Nucleus accumbens (tissue), 56 donors: ENCODE measurements around the gene CEACAM7.

Experiments
- DNase-seq, 56 donors: peaks; one replicate each; lab custom pipeline; 2025; lab: John Stamatoyannopoulos, UW

CEACAM7 gene

DNA sequence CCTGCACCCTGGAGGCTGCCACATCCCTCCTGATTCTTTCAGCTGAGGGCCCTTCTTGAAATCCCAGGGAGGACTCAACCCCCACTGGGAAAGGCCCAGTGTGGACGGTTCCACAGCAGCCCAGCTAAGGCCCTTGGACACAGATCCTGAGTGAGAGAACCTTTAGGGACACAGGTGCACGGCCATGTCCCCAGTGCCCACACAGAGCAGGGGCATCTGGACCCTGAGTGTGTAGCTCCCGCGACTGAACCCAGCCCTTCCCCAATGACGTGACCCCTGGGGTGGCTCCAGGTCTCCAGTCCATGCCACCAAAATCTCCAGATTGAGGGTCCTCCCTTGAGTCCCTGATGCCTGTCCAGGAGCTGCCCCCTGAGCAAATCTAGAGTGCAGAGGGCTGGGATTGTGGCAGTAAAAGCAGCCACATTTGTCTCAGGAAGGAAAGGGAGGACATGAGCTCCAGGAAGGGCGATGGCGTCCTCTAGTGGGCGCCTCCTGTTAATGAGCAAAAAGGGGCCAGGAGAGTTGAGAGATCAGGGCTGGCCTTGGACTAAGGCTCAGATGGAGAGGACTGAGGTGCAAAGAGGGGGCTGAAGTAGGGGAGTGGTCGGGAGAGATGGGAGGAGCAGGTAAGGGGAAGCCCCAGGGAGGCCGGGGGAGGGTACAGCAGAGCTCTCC is 13.5 kb upstream of the CEACAM7 start:
- DNase-seq = no peak

DNA sequence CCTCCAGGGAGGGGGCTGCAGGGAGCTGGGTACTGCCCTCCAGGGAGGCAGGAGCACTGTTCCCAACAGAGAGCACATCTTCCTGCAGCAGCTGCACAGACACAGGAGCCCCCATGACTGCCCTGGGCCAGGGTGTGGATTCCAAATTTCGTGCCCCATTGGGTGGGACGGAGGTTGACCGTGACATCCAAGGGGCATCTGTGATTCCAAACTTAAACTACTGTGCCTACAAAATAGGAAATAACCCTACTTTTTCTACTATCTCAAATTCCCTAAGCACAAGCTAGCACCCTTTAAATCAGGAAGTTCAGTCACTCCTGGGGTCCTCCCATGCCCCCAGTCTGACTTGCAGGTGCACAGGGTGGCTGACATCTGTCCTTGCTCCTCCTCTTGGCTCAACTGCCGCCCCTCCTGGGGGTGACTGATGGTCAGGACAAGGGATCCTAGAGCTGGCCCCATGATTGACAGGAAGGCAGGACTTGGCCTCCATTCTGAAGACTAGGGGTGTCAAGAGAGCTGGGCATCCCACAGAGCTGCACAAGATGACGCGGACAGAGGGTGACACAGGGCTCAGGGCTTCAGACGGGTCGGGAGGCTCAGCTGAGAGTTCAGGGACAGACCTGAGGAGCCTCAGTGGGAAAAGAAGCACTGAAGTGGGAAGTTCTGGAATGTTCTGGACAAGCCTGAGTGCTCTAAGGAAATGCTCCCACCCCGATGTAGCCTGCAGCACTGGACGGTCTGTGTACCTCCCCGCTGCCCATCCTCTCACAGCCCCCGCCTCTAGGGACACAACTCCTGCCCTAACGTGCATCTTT is 12.5 kb upstream of the CEACAM7 start:
- no peak for DNase-seq

DNA sequence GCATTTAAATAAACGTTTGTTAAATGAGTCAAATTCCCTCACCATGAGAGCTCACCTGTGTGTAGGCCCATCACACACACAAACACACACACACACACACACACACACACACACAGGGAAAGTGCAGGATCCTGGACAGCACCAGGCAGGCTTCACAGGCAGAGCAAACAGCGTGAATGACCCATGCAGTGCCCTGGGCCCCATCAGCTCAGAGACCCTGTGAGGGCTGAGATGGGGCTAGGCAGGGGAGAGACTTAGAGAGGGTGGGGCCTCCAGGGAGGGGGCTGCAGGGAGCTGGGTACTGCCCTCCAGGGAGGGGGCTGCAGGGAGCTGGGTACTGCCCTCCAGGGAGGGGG is 11.9 kb upstream of the CEACAM7 start:
- DNase-seq = no peak

DNA sequence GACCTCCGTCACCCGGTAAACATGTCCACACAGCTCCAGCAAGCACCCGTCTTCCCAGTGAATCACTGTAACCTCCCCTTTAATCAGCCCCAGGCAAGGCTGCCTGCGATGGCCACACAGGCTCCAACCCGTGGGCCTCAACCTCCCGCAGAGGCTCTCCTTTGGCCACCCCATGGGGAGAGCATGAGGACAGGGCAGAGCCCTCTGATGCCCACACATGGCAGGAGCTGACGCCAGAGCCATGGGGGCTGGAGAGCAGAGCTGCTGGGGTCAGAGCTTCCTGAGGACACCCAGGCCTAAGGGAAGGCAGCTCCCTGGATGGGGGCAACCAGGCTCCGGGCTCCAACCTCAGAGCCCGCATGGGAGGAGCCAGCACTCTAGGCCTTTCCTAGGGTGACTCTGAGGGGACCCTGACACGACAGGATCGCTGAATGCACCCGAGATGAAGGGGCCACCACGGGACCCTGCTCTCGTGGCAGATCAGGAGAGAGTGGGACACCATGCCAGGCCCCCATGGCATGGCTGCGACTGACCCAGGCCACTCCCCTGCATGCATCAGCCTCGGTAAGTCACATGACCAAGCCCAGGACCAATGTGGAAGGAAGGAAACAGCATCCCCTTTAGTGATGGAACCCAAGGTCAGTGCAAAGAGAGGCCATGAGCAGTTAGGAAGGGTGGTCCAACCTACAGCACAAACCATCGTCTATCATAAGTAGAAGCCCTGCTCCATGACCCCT is 11.3 kb upstream of the CEACAM7 start:
- DNase-seq = no peak

DNA sequence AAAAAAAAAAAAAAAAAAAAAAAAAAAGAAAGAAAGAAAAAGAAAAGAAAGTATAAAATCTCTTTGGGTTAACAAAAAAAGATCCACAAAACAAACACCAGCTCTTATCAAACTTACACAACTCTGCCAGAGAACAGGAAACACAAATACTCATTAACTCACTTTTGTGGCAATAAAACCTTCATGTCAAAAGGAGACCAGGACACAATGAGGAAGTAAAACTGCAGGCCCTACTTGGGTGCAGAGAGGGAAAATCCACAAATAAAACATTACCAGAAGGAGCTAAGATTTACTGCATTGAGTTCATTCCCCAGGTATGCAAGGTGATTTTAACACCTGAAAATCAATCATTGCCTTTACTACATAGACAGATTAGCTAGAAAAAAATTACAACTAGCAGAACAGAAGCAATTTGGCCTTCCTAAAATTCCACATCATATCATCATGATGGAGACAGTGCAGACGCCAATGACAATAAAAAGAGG is 10.7 kb upstream of the CEACAM7 start:
- DNase-seq = no peak

DNA sequence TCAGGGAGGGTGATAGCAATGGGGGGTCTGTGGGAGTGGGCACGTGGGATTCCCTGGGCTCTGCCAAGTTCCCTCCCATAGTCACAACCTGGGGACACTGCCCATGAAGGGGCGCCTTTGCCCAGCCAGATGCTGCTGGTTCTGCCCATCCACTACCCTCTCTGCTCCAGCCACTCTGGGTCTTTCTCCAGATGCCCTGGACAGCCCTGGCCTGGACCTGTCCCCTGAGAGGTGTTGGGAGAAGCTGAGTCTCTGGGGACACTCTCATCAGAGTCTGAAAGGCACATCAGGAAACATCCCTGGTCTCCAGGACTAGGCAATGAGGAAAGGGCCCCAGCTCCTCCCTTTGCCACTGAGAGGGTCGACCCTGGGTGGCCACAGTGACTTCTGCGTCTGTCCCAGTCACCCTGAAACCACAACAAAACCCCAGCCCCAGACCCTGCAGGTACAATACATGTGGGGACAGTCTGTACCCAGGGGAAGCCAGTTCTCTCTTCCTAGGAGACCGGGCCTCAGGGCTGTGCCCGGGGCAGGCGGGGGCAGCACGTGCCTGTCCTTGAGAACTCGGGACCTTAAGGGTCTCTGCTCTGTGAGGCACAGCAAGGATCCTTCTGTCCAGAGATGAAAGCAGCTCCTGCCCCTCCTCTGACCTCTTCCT is 9.3 kb upstream of the CEACAM7 start:
- no peak for DNase-seq

DNA sequence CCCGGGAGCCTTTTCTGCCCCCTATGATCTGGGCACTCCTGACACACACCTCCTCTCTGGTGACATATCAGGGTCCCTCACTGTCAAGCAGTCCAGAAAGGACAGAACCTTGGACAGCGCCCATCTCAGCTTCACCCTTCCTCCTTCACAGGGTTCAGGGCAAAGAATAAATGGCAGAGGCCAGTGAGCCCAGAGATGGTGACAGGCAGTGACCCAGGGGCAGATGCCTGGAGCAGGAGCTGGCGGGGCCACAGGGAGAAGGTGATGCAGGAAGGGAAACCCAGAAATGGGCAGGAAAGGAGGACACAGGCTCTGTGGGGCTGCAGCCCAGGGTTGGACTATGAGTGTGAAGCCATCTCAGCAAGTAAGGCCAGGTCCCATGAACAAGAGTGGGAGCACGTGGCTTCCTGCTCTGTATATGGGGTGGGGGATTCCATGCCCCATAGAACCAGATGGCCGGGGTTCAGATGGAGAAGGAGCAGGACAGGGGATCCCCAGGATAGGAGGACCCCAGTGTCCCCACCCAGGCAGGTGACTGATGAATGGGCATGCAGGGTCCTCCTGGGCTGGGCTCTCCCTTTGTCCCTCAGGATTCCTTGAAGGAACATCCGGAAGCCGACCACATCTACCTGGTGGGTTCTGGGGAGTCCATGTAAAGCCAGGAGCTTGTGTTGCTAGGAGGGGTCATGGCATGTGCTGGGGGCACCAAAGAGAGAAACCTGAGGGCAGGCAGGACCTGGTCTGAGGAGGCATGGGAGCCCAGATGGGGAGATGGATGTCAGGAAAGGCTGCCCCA is 8.5 kb upstream of the CEACAM7 start:
- no peak for DNase-seq

DNA sequence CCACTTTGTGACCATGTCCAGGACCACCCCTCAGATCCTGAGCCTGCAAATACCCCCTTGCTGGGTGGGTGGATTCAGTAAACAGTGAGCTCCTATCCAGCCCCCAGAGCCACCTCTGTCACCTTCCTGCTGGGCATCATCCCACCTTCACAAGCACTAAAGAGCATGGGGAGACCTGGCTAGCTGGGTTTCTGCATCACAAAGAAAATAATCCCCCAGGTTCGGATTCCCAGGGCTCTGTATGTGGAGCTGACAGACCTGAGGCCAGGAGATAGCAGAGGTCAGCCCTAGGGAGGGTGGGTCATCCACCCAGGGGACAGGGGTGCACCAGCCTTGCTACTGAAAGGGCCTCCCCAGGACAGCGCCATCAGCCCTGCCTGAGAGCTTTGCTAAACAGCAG is 7.7 kb upstream of the CEACAM7 start:
- DNase-seq = no peak

DNA sequence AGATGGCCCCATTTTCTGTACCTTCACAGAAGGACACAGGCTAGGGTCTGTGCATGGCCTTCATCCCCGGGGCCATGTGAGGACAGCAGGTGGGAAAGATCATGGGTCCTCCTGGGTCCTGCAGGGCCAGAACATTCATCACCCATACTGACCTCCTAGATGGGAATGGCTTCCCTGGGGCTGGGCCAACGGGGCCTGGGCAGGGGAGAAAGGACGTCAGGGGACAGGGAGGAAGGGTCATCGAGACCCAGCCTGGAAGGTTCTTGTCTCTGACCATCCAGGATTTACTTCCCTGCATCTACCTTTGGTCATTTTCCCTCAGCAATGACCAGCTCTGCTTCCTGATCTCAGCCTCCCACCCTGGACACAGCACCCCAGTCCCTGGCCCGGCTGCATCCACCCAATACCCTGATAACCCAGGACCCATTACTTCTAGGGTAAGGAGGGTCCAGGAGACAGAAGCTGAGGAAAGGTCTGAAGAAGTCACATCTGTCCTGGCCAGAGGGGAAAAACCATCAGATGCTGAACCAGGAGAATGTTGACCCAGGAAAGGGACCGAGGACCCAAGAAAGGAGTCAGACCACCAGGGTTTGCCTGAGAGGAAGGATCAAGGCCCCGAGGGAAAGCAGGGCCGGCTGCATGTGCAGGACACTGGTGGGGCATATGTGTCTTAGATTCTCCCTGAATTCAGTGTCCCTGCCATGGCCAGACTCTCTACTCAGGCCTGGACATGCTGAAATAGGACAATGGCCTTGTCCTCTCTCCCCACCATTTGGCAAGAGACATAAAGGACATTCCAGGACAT is 7.0 kb upstream of the CEACAM7 start:
- no peak for DNase-seq

DNA sequence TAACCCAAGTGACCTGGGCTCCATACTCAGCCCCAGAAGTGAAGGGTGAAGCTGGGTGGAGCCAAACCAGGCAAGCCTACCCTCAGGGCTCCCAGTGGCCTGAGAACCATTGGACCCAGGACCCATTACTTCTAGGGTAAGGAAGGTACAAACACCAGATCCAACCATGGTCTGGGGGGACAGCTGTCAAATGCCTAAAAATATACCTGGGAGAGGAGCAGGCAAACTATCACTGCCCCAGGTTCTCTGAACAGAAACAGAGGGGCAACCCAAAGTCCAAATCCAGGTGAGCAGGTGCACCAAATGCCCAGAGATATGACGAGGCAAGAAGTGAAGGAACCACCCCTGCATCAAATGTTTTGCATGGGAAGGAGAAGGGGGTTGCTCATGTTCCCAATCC is 6.1 kb upstream of the CEACAM7 start:
- DNase-seq = no peak

DNA sequence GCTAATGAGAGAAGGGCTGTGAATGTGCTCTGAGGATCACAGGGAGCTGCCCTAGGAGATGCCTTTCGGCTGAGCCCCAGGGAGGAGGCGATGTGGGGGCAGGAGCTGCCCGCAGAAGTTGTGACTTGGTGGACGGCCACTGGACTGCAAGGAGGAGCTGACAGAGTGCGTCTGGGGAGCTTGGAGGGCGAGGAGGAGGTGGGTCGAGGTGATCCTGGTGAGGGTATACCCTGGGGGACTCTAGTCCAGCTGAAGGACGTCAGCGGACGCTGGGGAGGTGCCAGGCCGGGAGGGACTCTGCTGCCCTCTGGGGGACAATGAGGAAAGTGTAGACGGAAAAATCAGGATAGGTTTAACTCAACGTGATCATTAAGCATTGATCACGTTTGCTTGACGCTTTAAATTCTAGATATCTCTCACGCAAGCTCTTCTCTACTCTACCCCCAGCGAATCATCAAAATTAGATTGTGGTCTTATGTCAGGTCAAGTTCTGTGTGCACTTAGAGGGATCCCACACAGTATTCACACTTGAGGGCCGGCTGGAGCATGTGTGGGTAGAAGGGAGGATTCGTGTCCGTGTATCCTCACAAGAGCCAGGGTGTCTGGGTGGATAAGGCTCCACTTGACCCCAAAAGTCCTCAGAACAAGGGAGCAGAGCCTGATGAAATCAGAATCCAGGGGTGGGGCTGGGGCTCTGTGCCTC is 3.3 kb upstream of the CEACAM7 start:
- DNase-seq = no peak

DNA sequence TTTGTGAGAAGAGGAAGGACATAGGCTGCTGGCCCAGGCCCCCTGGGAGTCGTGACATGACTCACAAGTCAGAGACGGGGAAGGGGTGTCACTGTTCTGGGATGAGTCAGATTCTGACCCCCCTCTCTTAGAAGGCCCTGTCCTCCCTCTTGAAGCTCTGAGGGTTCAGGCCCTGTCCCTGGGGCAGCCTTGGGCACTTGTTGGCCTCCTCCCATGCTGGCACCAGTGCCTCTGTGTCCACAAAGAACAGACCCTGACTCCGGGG is 2.7 kb upstream of the CEACAM7 start:
- no peak for DNase-seq

DNA sequence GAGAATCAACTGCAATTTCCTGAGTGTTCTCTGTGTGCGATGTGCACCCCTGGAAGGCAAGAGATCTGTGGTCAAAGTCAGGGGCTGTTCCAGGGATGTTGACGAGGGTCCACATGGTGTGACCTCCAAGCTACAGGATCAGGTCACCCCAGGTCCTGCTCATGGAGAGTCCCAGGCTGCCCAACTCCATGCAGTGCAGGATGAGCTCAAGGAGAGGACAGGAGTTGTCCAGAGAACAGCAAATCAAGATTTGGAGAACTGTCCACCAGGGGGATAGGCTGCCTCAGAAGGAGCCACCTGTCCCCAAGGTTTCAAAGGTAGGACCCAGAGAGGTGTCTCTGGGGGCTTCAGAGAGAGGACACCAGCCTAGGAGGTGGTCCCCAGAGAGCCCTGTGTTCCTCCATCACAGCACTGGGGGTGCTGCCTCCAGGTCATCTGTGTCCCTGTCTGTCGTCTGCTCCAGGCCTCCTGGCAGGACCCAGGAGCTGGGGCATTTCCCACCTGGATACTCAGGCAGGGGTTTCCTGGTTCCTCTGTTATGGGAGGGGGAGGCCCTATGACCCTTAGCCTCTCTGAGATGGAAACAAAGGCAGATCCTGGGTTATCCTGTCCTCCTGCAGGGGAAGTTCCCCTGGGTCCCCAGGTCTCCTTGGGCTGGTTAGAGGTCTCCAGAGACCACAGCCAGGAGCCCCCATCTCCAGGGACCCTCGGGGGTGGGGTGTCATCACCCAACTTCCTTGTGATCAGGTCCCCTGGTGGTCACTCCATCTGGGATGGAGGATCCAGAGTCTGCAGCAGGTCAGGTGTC is 2.1 kb upstream of the CEACAM7 start:
- DNase-seq = no peak

DNA sequence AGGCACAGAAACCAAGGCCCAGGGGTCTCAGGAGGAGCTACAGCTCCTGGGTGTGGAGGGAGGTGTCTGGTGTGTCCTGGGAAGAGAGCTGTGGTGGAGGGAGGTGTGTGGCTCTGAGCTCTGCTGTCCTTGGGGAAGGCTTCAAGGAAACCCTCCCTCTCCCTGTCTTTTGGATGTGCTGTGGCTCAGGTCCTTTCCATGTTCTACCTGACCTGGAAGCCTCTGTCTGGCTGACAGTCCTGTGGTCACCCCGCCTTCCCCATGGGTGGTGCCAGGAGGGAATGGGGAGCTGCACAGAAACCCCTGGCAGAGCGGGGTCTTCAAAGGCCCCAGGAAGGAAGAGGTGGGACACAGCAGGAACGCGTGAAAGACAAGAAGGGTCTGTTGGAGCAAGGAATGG is 617 bp upstream of the CEACAM7 start:
- no peak for DNase-seq

DNA sequence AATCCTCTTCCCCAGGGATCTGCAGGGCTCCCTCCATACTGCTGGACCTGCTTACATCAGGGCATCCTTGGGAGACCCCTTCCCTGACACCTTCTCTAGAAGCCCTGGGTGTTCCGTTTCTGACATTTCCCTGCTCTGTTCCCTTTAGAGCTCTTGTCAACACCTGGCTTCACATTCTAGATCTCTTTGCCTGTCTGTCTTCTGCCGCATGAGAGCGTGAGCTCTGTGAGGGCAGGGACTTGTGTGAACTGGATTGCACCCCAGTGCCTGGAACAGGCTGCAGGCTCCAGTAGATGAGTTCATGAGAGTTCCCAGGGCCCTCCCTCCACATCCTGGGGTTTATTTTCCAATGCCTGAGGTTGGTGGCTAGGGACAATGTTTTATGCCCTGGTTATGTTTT is 651 bp downstream of the CEACAM7 start:
- no peak for DNase-seq

DNA sequence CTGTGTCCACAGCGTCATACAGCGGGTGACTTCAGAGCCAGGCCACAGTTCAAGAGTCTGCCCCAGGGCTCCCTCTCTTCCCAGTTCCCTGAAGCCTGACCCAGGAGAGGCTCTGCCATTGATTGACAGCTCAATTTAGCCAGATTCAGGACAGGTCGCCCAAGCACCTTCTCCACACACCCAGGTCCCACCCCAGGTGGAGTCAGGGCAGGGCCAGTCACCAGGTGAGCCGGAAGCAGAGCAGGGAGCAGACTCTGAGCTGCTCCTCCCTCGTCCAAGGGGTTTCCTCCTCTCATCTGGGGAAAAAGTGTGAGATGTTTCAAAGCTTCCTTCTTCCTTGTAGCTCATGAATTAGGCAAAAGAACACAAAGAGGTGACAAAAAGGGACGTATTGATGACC is 5.6 kb downstream of the CEACAM7 start:
- DNase-seq = no peak

DNA sequence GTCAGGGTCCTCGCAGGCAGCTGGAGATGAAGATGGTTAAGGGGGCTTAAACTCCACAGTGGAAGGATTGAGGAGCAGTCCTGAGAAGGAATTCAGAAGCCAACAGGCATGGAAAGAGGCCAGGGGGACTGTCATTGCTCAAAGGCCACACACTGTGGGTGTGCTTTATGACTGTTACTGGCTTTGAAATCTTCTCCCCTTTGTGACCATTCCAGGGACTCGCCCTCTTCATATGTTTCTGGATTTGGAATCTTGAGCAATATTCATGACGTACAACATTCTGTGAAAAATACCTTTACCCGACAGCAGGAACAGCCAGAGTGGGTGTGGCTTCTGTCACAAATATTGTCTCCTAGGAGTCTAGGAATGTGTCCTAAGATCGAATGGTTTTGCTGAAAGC is 16.6 kb downstream of the CEACAM7 start:
- DNase-seq = no peak

DNA sequence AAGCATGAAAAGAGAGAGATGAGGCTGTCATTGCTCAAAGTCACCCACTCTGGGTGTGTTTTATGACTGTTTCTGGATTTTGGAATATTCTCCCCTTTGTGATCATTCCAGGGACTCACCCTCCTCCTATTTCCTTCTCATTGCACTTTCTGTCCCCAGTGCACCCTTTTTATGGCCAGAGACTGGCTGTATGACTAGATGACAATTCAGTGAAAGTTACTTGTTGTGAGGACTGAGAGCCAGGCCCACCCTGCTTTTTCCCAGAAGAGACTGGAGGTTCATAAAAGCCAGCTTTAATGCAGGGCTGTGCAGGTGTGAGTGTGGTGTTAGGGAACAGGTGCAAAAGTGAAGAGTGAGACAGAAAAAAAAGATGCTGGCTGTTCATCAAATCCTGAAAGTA is 17.3 kb downstream of the CEACAM7 start:
- DNase-seq = no peak
